Effector CD8-positive, alpha-beta T cell (primary cell): ENCODE data around the gene LTA.
A peak's percentile ranks its signal among the peaks of the same experiment; 100 is the strongest.

Source experiments
- DNase-seq: peaks from one replicate; lab custom pipeline; 2025; lab: John Stamatoyannopoulos, UW

LTA gene

GRCh38 chr6:31569861-31570536 lies 2.1 kb upstream of the LTA start:
- no peak for DNase-seq

- DNase-seq, result no peak
Measured at GRCh38 chr6:31573239-31574105, 1.4 kb downstream of the LTA start.

DNA sequence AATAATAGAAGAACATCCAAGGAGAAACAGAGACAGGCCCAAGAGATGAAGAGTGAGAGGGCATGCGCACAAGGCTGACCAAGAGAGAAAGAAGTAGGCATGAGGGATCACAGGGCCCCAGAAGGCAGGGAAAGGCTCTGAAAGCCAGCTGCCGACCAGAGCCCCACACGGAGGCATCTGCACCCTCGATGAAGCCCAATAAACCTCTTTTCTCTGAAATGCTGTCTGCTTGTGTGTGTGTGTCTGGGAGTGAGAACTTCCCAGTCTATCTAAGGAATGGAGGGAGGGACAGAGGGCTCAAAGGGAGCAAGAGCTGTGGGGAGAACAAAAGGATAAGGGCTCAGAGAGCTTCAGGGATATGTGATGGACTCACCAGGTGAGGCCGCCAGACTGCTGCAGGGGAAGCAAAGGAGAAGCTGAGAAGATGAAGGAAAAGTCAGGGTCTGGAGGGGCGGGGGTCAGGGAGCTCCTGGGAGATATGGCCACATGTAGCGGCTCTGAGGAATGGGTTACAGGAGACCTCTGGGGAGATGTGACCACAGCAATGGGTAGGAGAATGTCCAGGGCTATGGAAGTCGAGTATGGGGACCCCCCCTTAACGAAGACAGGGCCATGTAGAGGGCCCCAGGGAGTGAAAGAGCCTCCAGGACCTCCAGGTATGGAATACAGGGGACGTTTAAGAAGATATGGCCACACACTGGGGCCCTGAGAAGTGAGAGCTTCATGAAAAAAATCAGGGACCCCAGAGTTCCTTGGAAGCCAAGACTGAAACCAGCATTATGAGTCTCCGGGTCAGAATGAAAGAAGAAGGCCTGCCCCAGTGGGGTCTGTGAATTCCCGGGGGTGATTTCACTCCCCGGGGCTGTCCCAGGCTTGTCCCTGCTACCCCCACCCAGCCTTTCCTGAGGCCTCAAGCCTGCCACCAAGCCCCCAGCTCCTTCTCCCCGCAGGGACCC lies 2.3 kb downstream of the LTA start:
- DNase-seq, result no peak

DNA sequence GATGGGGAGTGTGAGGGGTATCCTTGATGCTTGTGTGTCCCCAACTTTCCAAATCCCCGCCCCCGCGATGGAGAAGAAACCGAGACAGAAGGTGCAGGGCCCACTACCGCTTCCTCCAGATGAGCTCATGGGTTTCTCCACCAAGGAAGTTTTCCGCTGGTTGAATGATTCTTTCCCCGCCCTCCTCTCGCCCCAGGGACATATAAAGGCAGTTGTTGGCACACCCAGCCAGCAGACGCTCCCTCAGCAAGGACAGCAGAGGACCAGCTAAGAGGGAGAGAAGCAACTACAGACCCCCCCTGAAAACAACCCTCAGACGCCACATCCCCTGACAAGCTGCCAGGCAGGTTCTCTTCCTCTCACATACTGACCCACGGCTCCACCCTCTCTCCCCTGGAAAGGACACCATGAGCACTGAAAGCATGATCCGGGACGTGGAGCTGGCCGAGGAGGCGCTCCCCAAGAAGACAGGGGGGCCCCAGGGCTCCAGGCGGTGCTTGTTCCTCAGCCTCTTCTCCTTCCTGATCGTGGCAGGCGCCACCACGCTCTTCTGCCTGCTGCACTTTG lies 3.3 kb downstream of the LTA start, which contains the start of gene TNF:
Gene TNF, plus strand, starts transcription at position 231 of the 567 bp plus-strand sequence. Its CDS starts 177 bp downstream, at position 408.
- no peak for DNase-seq

DNA sequence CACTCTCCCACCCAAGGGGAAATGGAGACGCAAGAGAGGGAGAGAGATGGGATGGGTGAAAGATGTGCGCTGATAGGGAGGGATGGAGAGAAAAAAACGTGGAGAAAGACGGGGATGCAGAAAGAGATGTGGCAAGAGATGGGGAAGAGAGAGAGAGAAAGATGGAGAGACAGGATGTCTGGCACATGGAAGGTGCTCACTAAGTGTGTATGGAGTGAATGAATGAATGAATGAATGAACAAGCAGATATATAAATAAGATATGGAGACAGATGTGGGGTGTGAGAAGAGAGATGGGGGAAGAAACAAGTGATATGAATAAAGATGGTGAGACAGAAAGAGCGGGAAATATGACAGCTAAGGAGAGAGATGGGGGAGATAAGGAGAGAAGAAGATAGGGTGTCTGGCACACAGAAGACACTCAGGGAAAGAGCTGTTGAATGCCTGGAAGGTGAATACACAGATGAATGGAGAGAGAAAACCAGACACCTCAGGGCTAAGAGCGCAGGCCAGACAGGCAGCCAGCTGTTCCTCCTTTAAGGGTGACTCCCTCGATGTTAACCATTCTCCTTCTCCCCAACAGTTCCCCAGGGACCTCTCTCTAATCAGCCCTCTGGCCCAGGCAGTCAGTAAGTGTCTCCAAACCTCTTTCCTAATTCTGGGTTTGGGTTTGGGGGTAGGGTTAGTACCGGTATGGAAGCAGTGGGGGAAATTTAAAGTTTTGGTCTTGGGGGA lies 4.0 kb downstream of the LTA start:
- no peak for DNase-seq

DNA sequence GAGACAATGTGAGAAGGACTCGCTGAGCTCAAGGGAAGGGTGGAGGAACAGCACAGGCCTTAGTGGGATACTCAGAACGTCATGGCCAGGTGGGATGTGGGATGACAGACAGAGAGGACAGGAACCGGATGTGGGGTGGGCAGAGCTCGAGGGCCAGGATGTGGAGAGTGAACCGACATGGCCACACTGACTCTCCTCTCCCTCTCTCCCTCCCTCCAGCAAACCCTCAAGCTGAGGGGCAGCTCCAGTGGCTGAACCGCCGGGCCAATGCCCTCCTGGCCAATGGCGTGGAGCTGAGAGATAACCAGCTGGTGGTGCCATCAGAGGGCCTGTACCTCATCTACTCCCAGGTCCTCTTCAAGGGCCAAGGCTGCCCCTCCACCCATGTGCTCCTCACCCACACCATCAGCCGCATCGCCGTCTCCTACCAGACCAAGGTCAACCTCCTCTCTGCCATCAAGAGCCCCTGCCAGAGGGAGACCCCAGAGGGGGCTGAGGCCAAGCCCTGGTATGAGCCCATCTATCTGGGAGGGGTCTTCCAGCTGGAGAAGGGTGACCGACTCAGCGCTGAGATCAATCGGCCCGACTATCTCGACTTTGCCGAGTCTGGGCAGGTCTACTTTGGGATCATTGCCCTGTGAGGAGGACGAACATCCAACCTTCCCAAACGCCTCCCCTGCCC lies 4.9 kb downstream of the LTA start:
- DNase-seq, result no peak

DNA sequence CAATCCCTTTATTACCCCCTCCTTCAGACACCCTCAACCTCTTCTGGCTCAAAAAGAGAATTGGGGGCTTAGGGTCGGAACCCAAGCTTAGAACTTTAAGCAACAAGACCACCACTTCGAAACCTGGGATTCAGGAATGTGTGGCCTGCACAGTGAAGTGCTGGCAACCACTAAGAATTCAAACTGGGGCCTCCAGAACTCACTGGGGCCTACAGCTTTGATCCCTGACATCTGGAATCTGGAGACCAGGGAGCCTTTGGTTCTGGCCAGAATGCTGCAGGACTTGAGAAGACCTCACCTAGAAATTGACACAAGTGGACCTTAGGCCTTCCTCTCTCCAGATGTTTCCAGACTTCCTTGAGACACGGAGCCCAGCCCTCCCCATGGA lies 5.5 kb downstream of the LTA start:
- no peak for DNase-seq

DNA sequence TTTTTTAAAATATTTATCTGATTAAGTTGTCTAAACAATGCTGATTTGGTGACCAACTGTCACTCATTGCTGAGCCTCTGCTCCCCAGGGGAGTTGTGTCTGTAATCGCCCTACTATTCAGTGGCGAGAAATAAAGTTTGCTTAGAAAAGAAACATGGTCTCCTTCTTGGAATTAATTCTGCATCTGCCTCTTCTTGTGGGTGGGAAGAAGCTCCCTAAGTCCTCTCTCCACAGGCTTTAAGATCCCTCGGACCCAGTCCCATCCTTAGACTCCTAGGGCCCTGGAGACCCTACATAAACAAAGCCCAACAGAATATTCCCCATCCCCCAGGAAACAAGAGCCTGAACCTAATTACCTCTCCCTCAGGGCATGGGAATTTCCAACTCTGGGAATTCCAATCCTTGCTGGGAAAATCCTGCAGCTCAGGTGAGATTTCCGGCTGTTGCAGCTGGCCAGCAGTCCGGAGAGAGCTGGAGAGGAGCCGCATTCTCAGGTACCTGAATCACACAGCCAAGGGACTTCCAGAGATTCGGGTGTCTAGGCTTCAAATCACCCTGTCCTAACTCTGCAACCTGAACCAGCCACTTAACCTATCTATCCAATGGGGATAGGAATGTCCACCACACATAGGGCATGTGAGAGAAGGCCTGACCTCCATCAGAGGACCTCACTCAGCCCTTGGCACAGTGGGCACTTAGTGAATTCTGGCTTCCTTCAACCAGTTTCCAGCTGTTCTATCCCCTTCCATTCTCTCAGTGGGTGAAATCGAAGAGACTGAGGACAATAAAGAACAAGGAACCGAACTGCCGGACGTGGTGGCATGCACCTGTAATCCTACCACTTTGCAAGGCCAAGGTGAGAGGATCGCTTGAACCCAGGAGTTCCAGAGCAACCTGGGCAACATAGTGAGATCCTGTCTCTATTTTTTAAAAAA lies 6.4 kb downstream of the LTA start:
- no peak for DNase-seq

- DNase-seq, result no peak
Measured at GRCh38 chr6:31579119-31579505, 7.0 kb downstream of the LTA start.

DNA sequence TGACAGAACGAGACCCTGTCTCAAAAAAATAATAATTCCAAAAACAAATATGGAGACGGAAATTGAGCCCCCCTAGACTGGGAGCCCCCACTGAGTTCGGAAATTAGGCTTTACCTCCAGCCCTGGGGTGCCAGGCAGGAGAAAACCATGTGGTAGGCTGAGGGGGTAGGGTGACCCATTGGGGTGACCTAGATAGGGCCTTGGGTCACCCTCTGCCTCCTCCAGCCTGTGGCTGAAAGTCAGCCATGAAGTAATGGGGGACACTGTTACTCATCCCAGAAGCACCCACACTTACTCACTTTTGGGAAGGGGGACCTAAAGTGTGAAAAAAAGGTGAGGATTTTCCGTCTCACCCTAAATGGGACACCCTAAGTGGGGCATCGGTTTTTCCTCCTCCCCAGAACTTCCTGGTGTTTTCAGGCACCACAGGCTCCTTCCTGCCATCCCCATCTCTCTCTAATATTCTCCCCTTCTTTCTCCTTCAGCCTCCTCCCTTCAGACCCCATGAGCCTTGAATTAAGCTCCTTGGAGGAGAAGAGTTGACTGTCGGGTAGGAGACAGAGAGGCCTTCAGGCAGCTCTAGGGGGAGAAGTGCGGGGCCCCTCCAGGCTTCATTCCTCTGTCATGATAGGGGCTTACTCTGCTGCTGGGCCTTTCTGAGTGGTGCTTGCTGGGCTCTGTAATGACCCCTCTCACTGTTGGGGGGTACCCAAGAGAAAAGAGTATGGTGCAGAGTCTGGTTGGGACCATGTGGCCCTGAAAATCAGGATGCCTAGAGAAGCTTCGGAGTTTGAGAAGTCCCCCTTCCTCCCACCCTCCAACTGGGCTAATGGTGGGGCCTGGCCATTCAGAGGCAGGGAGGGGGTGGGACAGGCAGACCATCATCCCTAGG lies 7.7 kb downstream of the LTA start:
- DNase-seq, result no peak

GRCh38 chr6:31580438-31580740 lies 8.3 kb downstream of the LTA start:
- DNase-seq, result no peak

GRCh38 chr6:31580807-31581433 lies 8.8 kb downstream of the LTA start:
- peak; percentile 83 for DNase-seq

- no peak for DNase-seq
Measured at GRCh38 chr6:31581434-31582229, 9.5 kb downstream of the LTA start.

GRCh38 chr6:31582230-31582643 lies 10.1 kb downstream of the LTA start, which contains the start of gene LTB:
TSS of gene LTB (minus strand) at chr6:31582424. CDS start at chr6:31582417, 7 bp downstream.
- peak; percentile 70 for DNase-seq

GRCh38 chr6:31585491-31585890 lies 13.4 kb downstream of the LTA start:
- DNase-seq, result no peak

DNA sequence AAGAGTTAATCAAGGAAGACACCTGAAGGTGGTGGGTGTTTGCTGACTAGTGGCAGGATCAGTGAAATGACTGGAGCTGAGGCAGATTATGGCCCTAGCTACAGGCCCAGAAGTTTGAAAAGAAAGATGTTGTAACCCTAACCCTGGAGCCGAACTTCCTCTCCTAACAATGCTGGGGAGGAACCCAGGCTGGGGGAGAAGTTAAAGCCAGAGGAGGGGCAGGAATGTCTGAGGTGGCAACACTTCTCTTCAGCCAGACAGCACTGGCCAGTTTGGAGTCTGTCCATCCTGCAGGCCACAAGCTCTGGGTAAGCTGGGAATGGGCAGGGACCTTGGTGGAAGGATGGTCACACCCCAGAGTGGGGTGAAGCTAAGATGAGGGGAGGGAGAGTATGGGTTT lies 13.9 kb downstream of the LTA start, which contains the start of gene LST1:
Gene LST1, plus strand, starts transcription at position 270 of the 400 bp plus-strand sequence. CDS start 1,023 bp downstream, outside the sequence.
- no peak for DNase-seq
